Measurements from ENCODE around the gene IER2.

The IER2 gene

DNA sequence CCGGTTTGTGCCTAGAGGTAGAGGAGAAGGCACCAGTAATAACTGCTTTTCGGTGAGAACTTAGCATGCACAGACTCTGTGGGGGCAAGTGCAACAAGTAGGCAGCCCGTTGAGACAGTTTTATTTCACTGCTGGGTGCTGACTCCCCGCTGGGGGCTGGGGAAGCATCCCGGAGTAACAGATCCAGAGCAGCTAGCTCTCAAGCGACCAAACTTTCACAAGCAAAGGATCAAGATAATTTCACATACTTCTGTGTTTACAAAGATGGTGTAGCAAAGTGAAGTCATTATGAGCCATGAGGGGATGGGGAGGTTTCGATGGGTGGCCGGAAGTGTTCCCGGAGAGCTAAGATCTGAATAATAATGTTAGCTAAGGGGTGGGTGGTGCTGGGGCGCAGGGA lies 29.4 kb upstream of the IER2 start:
- Histone ChIP-seq H3K27me3 (ENCODE audit: low read length) (no peaks in the 10 kb centered on the region), H3K9ac (ENCODE audit: low read length) (no peak overlapping the region), H2AFZ (ENCODE audit: low read depth, low read length, severe bottlenecking) (no peak overlapping the region), H4K20me1 (ENCODE audit: low read depth, low read length) (no peaks in the 10 kb centered on the region), H3K36me3 (ENCODE audit: low read length) (no peaks in the 10 kb centered on the region), H3K9me2 (replicated peaks; ENCODE audit: insufficient read depth, low read length) (no peaks in the 10 kb centered on the region), H3K4me3 (ENCODE audit: insufficient read depth, low read length, poor library complexity, severe bottlenecking) (no peak overlapping the region), H3K4me2 (ENCODE audit: low read depth, low read length, poor library complexity, severe bottlenecking) (no peak overlapping the region), H3K9me3 (ENCODE audit: insufficient read depth, low read length) (no peaks in the 10 kb centered on the region), H3K27ac (ENCODE audit: low read depth, low read length) (no peak overlapping the region), H3F3A (ENCODE audit: insufficient read depth) (peaks cover 8% of the 10 kb centered on the region), H3K79me2 (ENCODE audit: insufficient read depth, low read length) (peaks cover 63% of the 10 kb centered on the region)
- TF ChIP-seq, protein P1, sequence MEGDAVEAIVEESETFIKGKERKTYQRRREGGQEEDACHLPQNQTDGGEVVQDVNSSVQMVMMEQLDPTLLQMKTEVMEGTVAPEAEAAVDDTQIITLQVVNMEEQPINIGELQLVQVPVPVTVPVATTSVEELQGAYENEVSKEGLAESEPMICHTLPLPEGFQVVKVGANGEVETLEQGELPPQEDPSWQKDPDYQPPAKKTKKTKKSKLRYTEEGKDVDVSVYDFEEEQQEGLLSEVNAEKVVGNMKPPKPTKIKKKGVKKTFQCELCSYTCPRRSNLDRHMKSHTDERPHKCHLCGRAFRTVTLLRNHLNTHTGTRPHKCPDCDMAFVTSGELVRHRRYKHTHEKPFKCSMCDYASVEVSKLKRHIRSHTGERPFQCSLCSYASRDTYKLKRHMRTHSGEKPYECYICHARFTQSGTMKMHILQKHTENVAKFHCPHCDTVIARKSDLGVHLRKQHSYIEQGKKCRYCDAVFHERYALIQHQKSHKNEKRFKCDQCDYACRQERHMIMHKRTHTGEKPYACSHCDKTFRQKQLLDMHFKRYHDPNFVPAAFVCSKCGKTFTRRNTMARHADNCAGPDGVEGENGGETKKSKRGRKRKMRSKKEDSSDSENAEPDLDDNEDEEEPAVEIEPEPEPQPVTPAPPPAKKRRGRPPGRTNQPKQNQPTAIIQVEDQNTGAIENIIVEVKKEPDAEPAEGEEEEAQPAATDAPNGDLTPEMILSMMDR (IDR thresholded peaks at IDR 0.05; ENCODE audit: insufficient read depth, low read length, poor library complexity, severe bottlenecking), result no peak
- no peak for TF ChIP-seq EZH2phosphoT487 (conservative IDR thresholded peaks at IDR 0.05; ENCODE audit: low read length)

DNA sequence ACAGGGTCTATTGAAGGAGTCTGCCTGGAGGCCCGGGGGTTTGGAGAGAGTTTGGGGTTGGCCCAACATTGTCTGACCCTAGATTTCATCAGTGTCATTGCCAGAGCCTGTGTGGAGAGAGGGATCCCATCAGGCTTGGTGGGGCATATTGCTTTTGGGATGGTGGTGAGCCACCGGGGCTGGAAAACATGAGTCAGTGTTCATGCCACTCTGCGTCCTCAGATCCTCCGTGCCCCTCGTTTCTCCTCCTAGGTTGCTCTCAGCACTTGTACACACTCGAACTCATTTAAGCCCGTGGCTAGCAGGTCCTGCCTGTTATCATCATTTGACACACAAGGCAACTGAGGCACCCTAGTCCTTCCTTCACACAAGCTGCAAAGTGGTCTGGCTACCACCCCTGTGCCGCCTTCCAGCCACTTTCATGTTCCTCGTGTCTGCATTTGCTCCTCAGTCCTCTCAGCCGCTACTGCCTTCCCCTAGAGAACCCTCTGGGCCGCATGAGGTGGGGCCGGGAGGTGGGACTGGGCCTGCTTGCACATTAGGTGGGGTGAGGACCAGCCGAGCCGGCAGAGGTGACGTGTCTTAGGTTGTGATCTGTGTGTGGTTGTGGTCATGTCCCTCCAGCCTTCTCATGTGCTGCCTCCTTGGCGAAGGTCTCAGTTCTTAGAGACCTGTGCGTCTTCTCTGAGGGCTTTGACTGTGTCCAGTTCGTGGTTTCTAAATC lies 28.5 kb upstream of the IER2 start:
- TF ChIP-seq EZH2phosphoT487 (conservative IDR thresholded peaks at IDR 0.05; ENCODE audit: low read length), result no peak
- TF ChIP-seq, protein P1 (IDR thresholded peaks at IDR 0.05; ENCODE audit: insufficient read depth, low read length, poor library complexity, severe bottlenecking), result no peak
- H3K9me2 ChIP-seq (replicated peaks; ENCODE audit: insufficient read depth, low read length), result no peaks in the 10 kb centered on the region
- peaks cover 7% of the 10 kb centered on the region for H3F3A ChIP-seq (ENCODE audit: insufficient read depth)
- H4K20me1 ChIP-seq (ENCODE audit: low read depth, low read length), result no peaks in the 10 kb centered on the region
- no peaks in the 10 kb centered on the region for H3K9me3 ChIP-seq (ENCODE audit: insufficient read depth, low read length)
- no peak overlapping the region for H3K9ac ChIP-seq (ENCODE audit: low read length)
- H3K27ac ChIP-seq (ENCODE audit: low read depth, low read length), result no peak overlapping the region
- no peaks in the 10 kb centered on the region for H3K36me3 ChIP-seq (ENCODE audit: low read length)
- H3K27me3 ChIP-seq (ENCODE audit: low read length), result no peaks in the 10 kb centered on the region
- H2AFZ ChIP-seq (ENCODE audit: low read depth, low read length, severe bottlenecking), result no peak overlapping the region
- no peak overlapping the region for H3K4me2 ChIP-seq (ENCODE audit: low read depth, low read length, poor library complexity, severe bottlenecking)
- peaks cover 64% of the 10 kb centered on the region for H3K79me2 ChIP-seq (ENCODE audit: insufficient read depth, low read length)
- no peak overlapping the region for H3K4me3 ChIP-seq (ENCODE audit: insufficient read depth, low read length, poor library complexity, severe bottlenecking)

DNA sequence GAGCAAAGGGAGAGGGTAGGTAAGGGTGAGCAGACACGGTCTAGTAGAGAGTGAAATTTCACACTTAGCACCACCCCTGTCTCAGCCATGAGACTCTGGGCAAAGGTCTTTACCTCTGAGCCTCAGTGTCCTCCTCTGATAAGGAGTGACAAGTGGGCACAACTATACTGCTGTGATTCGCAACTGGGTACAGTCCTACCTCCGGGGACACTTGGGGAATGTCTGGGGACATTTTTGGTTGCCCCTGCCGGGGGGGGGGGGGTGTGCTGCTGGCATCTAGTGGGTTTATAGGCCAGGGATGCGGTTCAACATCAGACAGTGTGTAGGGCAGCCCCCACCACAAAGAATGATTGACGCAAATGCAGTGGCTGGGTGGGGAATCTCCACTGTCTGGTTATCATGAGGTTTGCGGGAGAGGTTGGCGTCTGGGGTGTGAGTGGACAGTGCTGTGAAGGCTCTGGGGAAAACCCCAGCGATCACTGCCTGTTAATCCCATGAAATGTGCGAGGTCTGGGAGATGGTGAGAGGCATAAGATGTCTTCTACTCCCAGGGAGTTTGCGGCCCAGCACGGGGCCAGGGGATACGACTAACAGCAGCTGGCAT lies 27.8 kb upstream of the IER2 start:
- Histone ChIP-seq H3K4me2 (ENCODE audit: low read depth, low read length, poor library complexity, severe bottlenecking) (no peak overlapping the region), H3K9ac (ENCODE audit: low read length) (no peak overlapping the region), H3K79me2 (ENCODE audit: insufficient read depth, low read length) (peaks cover 67% of the 10 kb centered on the region), H3F3A (ENCODE audit: insufficient read depth) (peaks cover under 1% of the 10 kb centered on the region; the same call in 1 of the 2 replicates), H3K27ac (ENCODE audit: low read depth, low read length) (no peak overlapping the region), H4K20me1 (ENCODE audit: low read depth, low read length) (no peaks in the 10 kb centered on the region), H3K36me3 (ENCODE audit: low read length) (no peaks in the 10 kb centered on the region), H3K4me3 (ENCODE audit: insufficient read depth, low read length, poor library complexity, severe bottlenecking) (no peak overlapping the region), H2AFZ (ENCODE audit: low read depth, low read length, severe bottlenecking) (no peak overlapping the region), H3K9me3 (ENCODE audit: insufficient read depth, low read length) (no peaks in the 10 kb centered on the region), H3K27me3 (ENCODE audit: low read length) (no peaks in the 10 kb centered on the region), H3K9me2 (replicated peaks; ENCODE audit: insufficient read depth, low read length) (no peaks in the 10 kb centered on the region)
- TF ChIP-seq, protein P1 (IDR thresholded peaks at IDR 0.05; ENCODE audit: insufficient read depth, low read length, poor library complexity, severe bottlenecking), result no peak
- no peak for TF ChIP-seq EZH2phosphoT487 (conservative IDR thresholded peaks at IDR 0.05; ENCODE audit: low read length)
